HG03342 (cell line): ENCODE measurements around the gene PLA2G6.

Source experiments
- ATAC-seq: cut with Tn5 transposase; IDR thresholded peaks from one replicate; pipeline ENCODE4 v1.9.1; 2021; ENCODE audit warnings: mild to moderate bottlenecking, moderate library complexity; ENCODE audit not compliant: unreplicated experiment

PLA2G6 gene

GRCh38 chr22:38214302-38215056, 32.8 kb upstream of the PLA2G6 start:
- ATAC-seq: no peak

- ATAC-seq: no peak
Measured at GRCh38 chr22:38213990-38214301, 32.3 kb upstream of the PLA2G6 start.

GRCh38 chr22:38213319-38213989, 31.8 kb upstream of the PLA2G6 start:
- ATAC-seq: no peak

GRCh38 chr22:38212442-38212841, 30.8 kb upstream of the PLA2G6 start:
- no peak for ATAC-seq

- ATAC-seq: no peak
Measured at GRCh38 chr22:38211556-38211955, 29.9 kb upstream of the PLA2G6 start.

GRCh38 chr22:38208551-38208968, 26.9 kb upstream of the PLA2G6 start:
- no peak for ATAC-seq

GRCh38 chr22:38207898-38208432, 26.3 kb upstream of the PLA2G6 start:
- ATAC-seq: no peak

- ATAC-seq: no peak
Measured at GRCh38 chr22:38205261-38206128, 23.9 kb upstream of the PLA2G6 start.

- no peak for ATAC-seq
Measured at GRCh38 chr22:38204784-38205183, 23.2 kb upstream of the PLA2G6 start.

GRCh38 chr22:38203855-38204514, 22.4 kb upstream of the PLA2G6 start:
- no peak for ATAC-seq

GRCh38 chr22:38203090-38203810, 21.6 kb upstream of the PLA2G6 start:
- no peak for ATAC-seq

- peak; percentile 21 for ATAC-seq
Measured at GRCh38 chr22:38202437-38203089, 20.9 kb upstream of the PLA2G6 start.

GRCh38 chr22:38201711-38202436, 20.2 kb upstream of the PLA2G6 start, which contains the start of gene MAFF:
Gene MAFF, plus strand, starts transcription at chr22:38201994. Its CDS starts 11,860 bp downstream, at chr22:38213854.
- peak; percentile 51 for ATAC-seq

GRCh38 chr22:38201371-38201710, 19.7 kb upstream of the PLA2G6 start:
- no peak for ATAC-seq

GRCh38 chr22:38199826-38200559, 18.4 kb upstream of the PLA2G6 start:
- ATAC-seq: no peak

GRCh38 chr22:38196791-38197419, 15.3 kb upstream of the PLA2G6 start:
- ATAC-seq: no peak

- ATAC-seq: no peak
Measured at GRCh38 chr22:38193580-38193979, 11.9 kb upstream of the PLA2G6 start.

- ATAC-seq: no peak
Measured at GRCh38 chr22:38192475-38192863, 10.8 kb upstream of the PLA2G6 start.
